ENCODE measurements around the gene ADAM10. TPM values are rescaled to one million over a fixed set of nuclear protein-coding genes. Genes with fewer than 3 reads are reported as not detected.

Gene ADAM10
- total and polyA plus RNA-seq, 8 donors = 6.1 to 96.2 (median 32.2) TPM

DNA sequence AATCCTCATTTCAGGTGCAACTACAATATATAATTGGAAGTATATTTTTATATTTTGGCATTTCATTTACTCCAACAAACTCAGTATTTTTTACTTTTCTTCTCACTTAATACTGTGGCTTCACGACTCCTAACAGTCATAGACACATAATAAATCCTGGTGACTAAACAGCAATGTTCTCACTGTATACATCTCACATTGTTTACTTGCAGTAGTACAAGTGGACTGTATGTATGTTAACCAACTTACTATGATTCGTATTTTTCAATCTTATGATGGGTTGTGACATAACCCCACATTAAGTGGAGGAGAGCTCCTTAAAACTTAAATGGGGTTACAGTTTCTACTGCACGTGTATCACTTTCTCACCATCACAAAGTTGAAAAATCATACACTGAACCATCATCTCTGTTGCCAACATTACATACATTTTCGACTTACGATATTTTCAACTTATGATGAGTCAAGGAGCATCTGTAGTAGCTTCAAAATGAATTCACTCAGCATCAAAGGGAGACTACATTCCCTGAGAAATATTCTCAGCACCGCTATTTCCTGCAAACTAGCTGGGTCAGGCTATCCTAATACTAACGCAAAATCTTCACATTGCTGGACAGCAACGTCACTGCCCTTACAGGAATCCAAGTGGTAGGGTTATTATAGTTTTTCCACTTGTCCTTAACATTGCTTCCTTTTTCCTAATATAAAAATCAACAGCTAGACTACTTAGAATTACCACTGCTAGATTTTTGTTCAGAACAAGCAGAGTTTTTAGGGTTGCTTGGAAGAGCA lies 7.3 kb downstream of the ADAM10 start:
- intact Hi-C loops (cut with DNase I) = no loop called here
- no peak for FAIRE-seq
- Histone ChIP-seq H3K36me3 (no peaks in the 10 kb centered on the region), H3K27ac (no peak overlapping the region), H3K9me3 (no peaks in the 10 kb centered on the region), H3K4me3 (no peak overlapping the region), H3K27me3 (no peaks in the 10 kb centered on the region), H3K4me1 (peaks cover 0 to 29% (median 2%) of the 10 kb centered on the region in 3 donors)
- 77 to 82% methylated on average over 8 of the region's 8 CpGs for WGBS, 2 donors
- TF ChIP-seq, protein P1, sequence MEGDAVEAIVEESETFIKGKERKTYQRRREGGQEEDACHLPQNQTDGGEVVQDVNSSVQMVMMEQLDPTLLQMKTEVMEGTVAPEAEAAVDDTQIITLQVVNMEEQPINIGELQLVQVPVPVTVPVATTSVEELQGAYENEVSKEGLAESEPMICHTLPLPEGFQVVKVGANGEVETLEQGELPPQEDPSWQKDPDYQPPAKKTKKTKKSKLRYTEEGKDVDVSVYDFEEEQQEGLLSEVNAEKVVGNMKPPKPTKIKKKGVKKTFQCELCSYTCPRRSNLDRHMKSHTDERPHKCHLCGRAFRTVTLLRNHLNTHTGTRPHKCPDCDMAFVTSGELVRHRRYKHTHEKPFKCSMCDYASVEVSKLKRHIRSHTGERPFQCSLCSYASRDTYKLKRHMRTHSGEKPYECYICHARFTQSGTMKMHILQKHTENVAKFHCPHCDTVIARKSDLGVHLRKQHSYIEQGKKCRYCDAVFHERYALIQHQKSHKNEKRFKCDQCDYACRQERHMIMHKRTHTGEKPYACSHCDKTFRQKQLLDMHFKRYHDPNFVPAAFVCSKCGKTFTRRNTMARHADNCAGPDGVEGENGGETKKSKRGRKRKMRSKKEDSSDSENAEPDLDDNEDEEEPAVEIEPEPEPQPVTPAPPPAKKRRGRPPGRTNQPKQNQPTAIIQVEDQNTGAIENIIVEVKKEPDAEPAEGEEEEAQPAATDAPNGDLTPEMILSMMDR (IDR thresholded peaks at IDR 0.05) = no peak
- peak in 2 of 4 donors; percentile 52 to 63 for ATAC-seq
- no peak for DNase-seq

DNA sequence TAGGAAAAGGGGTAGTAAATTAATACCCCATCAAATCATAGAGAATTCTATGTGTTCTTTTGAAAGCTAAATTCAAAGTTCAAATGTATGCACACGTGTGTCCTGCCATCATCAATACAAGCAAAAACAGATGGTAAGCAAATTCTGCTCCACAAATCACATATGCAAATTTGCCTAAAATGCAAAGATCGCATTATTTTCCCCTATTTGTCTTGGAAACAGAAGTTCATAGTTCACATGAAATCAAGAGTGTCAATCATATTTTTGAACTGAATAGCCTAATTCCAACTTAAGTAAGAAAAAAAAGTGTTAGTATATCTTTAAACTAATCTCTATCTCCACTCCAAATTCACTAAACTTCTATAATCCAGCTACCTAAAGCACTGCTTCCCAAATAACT lies 8.5 kb downstream of the ADAM10 start:
- Histone ChIP-seq H3K27ac (no peak overlapping the region), H3K4me3 (no peak overlapping the region), H3K9me3 (no peaks in the 10 kb centered on the region), H3K27me3 (no peaks in the 10 kb centered on the region), H3K36me3 (no peaks in the 10 kb centered on the region), H3K4me1 (peaks cover 0 to 17% (median 0%) of the 10 kb centered on the region in 3 donors)
- intact Hi-C loops (cut with DNase I) = no loop called here
- no peak for FAIRE-seq
- TF ChIP-seq, protein P1 (IDR thresholded peaks at IDR 0.05) = no peak
- no peak for DNase-seq
- ATAC-seq = no peak
- WGBS, 2 donors = 76 to 78% methylated on average over 2 of the region's 2 CpGs

DNA sequence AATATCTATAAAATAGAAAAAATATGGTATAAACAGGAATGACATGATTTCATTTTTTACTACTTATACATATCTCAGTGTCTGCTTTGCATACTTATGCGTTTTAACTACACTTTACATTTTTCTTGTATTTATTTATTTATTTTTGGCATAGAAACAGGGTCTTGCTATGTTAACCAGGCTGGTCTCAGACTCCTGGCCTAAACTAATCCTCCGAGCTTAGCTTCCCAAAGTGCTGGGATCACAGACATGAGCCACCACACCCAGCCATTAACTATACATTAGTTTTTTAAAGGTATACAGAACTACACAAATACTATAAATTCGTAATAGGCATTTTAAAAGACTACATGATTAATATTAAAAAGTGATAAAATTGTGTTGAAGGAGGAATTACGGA lies 9.1 kb downstream of the ADAM10 start:
- DNase-seq = no peak
- H3K27me3 ChIP-seq = no peaks in the 10 kb centered on the region
- H3K4me3 ChIP-seq = no peak overlapping the region
- ATAC-seq = no peak
- WGBS, 2 donors = 90 to 91% methylated on average over 4 of the region's 4 CpGs
- H3K4me1 ChIP-seq = peaks cover 0 to 17% (median 0%) of the 10 kb centered on the region in 3 donors
- no peaks in the 10 kb centered on the region for H3K36me3 ChIP-seq
- TF ChIP-seq, protein P1 (IDR thresholded peaks at IDR 0.05) = no peak
- intact Hi-C loops (cut with DNase I) = no loop called here
- H3K27ac ChIP-seq = no peak overlapping the region
- no peaks in the 10 kb centered on the region for H3K9me3 ChIP-seq
- FAIRE-seq = no peak

DNA sequence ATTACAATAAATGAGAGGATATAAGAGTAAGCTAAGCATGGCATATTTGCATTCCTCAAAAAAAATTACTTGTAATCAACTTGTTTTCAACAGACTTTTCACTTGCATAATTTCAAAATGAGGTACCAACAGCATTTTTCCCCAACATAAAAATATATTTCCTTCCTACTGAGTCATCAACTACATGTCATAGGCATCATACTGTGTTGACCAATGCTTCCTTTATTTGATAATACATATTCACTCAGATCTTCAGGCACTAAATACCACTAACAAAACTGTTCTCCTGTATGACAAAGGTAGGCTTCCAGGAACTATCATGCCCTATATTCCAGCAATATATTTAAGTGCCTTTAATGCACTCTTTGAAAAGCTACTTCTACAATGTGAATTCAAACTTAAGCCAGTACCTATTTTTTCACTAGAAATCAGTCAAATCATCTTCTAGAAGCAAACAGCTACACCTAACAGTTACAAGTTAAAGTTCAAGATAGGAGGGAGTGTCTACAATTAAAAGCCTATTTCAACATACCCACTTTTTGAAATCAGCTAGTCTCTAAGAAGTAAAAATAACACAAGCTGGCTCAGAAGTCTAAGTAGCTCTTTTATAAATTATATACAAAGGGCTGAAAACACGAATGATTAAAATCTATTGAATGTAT lies 11.3 kb downstream of the ADAM10 start:
- no peak overlapping the region for H3K27ac ChIP-seq
- TF ChIP-seq, protein P1 (IDR thresholded peaks at IDR 0.05) = no peak
- H3K4me3 ChIP-seq = no peak overlapping the region
- H3K4me1 ChIP-seq = peaks cover 0 to 17% (median 0%) of the 10 kb centered on the region in 3 donors
- 70 to 71% methylated on average over 1 of the region's 1 CpG for WGBS, 2 donors
- DNase-seq = no peak
- H3K36me3 ChIP-seq = no peaks in the 10 kb centered on the region
- no peaks in the 10 kb centered on the region for H3K27me3 ChIP-seq
- peak in 3 of 4 donors; percentile 44 to 70 (median 52) for ATAC-seq
- no peak for FAIRE-seq
- intact Hi-C loops (cut with DNase I) = no loop called here
- no peaks in the 10 kb centered on the region for H3K9me3 ChIP-seq

DNA sequence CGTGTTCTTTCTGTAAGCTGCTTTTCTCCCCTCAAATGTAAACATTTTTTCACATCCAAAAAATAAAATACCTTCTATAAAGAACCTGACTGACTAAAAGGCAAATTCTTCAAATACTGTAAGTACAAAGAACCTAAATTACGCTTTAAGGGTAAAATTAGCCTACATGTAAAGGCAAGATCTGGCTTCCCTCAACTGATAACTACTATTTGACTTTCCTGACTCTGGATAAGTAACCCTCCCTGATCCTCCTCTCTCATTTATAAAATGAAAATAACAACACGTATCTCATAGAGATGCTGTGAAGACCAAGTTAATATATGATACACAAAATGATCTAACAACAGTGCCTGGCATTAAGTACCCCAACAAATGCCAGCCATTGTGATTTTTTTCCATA lies 12.2 kb downstream of the ADAM10 start:
- peaks cover 0 to 17% (median 0%) of the 10 kb centered on the region in 3 donors for H3K4me1 ChIP-seq
- TF ChIP-seq, protein P1 (IDR thresholded peaks at IDR 0.05) = no peak
- FAIRE-seq = no peak
- H3K36me3 ChIP-seq = no peaks in the 10 kb centered on the region
- H3K27ac ChIP-seq = no peak overlapping the region
- 64 to 75% methylated on average over 3 of the region's 3 CpGs for WGBS, 2 donors
- ATAC-seq = no peak
- H3K4me3 ChIP-seq = no peak overlapping the region
- no peaks in the 10 kb centered on the region for H3K9me3 ChIP-seq
- no peaks in the 10 kb centered on the region for H3K27me3 ChIP-seq
- intact Hi-C loops (cut with DNase I) = no loop called here
- DNase-seq = no peak

All from pancreas (tissue), 10 donors.